ENCODE data around the gene ZSCAN12.

ZSCAN12 gene

GRCh38 chr6:28345201-28345600, 54.3 kb downstream of the ZSCAN12 start:
- no peak for TF ChIP-seq YY1 (IDR thresholded peaks at IDR 0.05; ENCODE audit: low read depth)
- TF ChIP-seq MAX (IDR thresholded peaks at IDR 0.05), result no peak
- TF ChIP-seq REST (IDR thresholded peaks at IDR 0.05; ENCODE audit: low read depth), result no peak
- no peak for TF ChIP-seq EGR1 (IDR thresholded peaks at IDR 0.05)
- no peak for TF ChIP-seq FOXM1 (IDR thresholded peaks at IDR 0.05; ENCODE audit: borderline replicate concordance, low read depth)
- TF ChIP-seq TCF12 (IDR thresholded peaks at IDR 0.05; ENCODE audit: low read depth), result no peak
- no peak for TF ChIP-seq CREB1 (IDR thresholded peaks at IDR 0.05; ENCODE audit: low read depth)
- no peak for TF ChIP-seq RAD21 (IDR thresholded peaks at IDR 0.05; ENCODE audit: low read depth)
- TF ChIP-seq ZBTB7A (IDR thresholded peaks at IDR 0.05; ENCODE audit: low read depth), result no peak
- TF ChIP-seq EP300 (IDR thresholded peaks at IDR 0.05; ENCODE audit: borderline replicate concordance), result no peak
- no peak for TF ChIP-seq NFIC (IDR thresholded peaks at IDR 0.05)

GRCh38 chr6:28343898-28344677, 55.5 kb downstream of the ZSCAN12 start:
- TF ChIP-seq REST (IDR thresholded peaks at IDR 0.05; ENCODE audit: low read depth), result no peak
- no peak for TF ChIP-seq TEAD4 (IDR thresholded peaks at IDR 0.05)
- no peak for TF ChIP-seq ZBTB7A (IDR thresholded peaks at IDR 0.05; ENCODE audit: low read depth)

GRCh38 chr6:28340310-28341095, 59.0 kb downstream of the ZSCAN12 start:
- TF ChIP-seq TCF12 (IDR thresholded peaks at IDR 0.05; ENCODE audit: low read depth) (no peak), NFIC (IDR thresholded peaks at IDR 0.05) (no peak), RAD21 (IDR thresholded peaks at IDR 0.05; ENCODE audit: low read depth) (no peak), YY1 (IDR thresholded peaks at IDR 0.05; ENCODE audit: low read depth) (no peak), FOXM1 (IDR thresholded peaks at IDR 0.05; ENCODE audit: borderline replicate concordance, low read depth) (no peak), EGR1 (IDR thresholded peaks at IDR 0.05) (no peak)

GRCh38 chr6:28337121-28337520, 62.4 kb downstream of the ZSCAN12 start:
- TF ChIP-seq EP300 (IDR thresholded peaks at IDR 0.05; ENCODE audit: borderline replicate concordance) (no peak), RAD21 (IDR thresholded peaks at IDR 0.05; ENCODE audit: low read depth) (no peak), EGR1 (IDR thresholded peaks at IDR 0.05) (no peak), FOXM1 (IDR thresholded peaks at IDR 0.05; ENCODE audit: borderline replicate concordance, low read depth) (no peak)

GRCh38 chr6:28336284-28337120, 63.0 kb downstream of the ZSCAN12 start:
- TF ChIP-seq EGR1 (IDR thresholded peaks at IDR 0.05), result no peak
- no peak for TF ChIP-seq ZBTB7A (IDR thresholded peaks at IDR 0.05; ENCODE audit: low read depth)
- TF ChIP-seq NFIC (IDR thresholded peaks at IDR 0.05), result no peak
- TF ChIP-seq TCF12 (IDR thresholded peaks at IDR 0.05; ENCODE audit: low read depth), result no peak
- no peak for TF ChIP-seq RAD21 (IDR thresholded peaks at IDR 0.05; ENCODE audit: low read depth)
- TF ChIP-seq MAX (IDR thresholded peaks at IDR 0.05), result 0 out of 2 replicates have a peak, but pooled peaks have one; percentile 1
- TF ChIP-seq REST (IDR thresholded peaks at IDR 0.05; ENCODE audit: low read depth), result no peak
- TF ChIP-seq TEAD4 (IDR thresholded peaks at IDR 0.05), result no peak
- TF ChIP-seq USF1 (IDR thresholded peaks at IDR 0.05), result no peak

All from Ishikawa (cell line).